Muscle layer of colon (tissue), 2 donors: ENCODE data around the gene RAPH1.

ENCODE experiments used
- H3K27ac ChIP-seq: one replicate; pipeline ENCODE4 v1.7.0; 2013; ENCODE audit warnings: low read depth, mild to moderate bottlenecking, low read length, moderate library complexity
- H3K27me3 ChIP-seq, 2 donors: one replicate each; pipeline ENCODE4 v1.7.0; 2013; ENCODE audit warnings: low read length in 2 of 2, mild to moderate bottlenecking in 2 of 2; ENCODE audit not compliant: insufficient read depth in 2 of 2, control insufficient read depth in 1 of 2
- H3K36me3 ChIP-seq: one replicate; pipeline ENCODE4 v1.7.0; 2013; ENCODE audit warnings: mild to moderate bottlenecking, low read length; ENCODE audit not compliant: insufficient read depth
- H3K4me1 ChIP-seq: one replicate; pipeline ENCODE4 v1.7.0; 2013; ENCODE audit warnings: mild to moderate bottlenecking, low read length; ENCODE audit not compliant: insufficient read depth
- H3K4me3 ChIP-seq, 2 donors: one replicate each; pipeline ENCODE4 v1.7.0; 2013; ENCODE audit warnings: low read length in 2 of 2, low read depth in 1 of 2, mild to moderate bottlenecking in 1 of 2, moderate library complexity in 1 of 2
- H3K9ac ChIP-seq: one replicate; pipeline ENCODE4 v1.7.0; 2013; ENCODE audit warnings: low read length
- H3K9me3 ChIP-seq: one replicate; pipeline ENCODE4 v1.7.0; 2013; ENCODE audit warnings: mild to moderate bottlenecking, low read length
- donor health status: abdominal sarcoma.
- donor health status: Adenocarcinoma of cecum.

Gene RAPH1

DNA sequence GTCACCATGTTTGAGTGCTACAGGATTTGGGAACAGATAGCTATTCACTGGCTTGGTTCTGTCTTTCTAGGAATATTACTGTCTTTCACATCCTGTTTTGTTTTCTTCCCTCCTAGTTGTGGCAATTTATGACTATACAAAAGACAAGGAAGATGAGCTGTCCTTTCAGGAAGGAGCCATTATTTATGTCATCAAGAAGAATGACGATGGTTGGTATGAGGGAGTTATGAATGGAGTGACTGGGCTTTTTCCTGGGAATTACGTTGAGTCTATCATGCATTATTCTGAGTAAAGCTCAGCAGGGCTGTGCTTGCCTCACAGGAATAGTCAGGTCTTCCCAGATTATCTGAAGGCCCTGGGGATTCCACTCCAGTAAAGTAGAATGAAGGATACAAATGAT lies 108.0 kb downstream of the RAPH1 start:
- Histone ChIP-seq H3K4me3 (no peak overlapping the region), H3K9me3 (no peaks in the 10 kb centered on the region), H3K27ac (no peak overlapping the region), H3K9ac (no peak overlapping the region), H3K4me1 (no peaks in the 10 kb centered on the region), H3K36me3 (peaks cover 12% of the 10 kb centered on the region), H3K27me3 (no peaks in the 10 kb centered on the region)

DNA sequence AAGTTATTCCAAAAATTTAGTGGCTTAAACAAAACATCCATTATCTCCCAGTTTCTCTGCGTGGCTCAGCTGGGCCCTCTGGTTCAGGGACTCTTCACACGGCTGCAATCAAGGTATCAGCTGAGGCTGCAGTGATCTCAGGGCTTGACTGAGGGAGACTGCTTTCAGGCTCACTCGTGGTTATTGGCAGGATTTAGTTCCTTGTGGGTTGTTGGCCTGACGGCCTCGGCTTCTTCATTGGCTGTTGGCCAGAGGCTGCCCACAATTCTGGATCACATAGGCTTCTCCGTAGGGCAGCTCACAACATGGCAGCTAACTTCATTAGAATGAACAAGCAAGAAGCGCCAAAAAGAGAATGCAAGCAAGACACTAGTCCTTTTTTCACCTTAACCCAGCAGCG lies 116.8 kb downstream of the RAPH1 start:
- no peaks in the 10 kb centered on the region for H3K4me1 ChIP-seq
- no peak overlapping the region for H3K27ac ChIP-seq
- peaks cover 20% of the 10 kb centered on the region for H3K36me3 ChIP-seq
- no peak overlapping the region for H3K4me3 ChIP-seq
- no peak overlapping the region for H3K9ac ChIP-seq
- no peaks in the 10 kb centered on the region for H3K9me3 ChIP-seq
- no peaks in the 10 kb centered on the region for H3K27me3 ChIP-seq

DNA sequence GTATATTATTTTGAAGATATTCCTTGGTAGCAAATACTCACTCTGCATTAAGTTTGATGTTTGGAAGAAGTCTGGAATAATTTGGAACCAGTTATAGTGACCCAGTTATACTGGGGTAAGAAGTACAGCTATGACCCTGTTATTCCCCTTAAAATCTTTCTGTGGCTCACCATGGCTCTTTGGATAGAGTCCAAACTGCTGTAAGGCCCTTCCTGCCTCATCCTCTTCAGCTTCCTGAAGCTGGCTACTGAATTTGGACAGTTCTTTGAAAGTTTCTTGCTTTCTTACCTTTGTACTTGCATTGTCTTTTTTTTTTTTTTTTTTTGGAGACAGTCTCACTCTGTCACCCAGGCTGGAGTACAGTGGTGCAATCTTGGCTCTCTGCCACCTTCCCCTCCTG lies 121.3 kb downstream of the RAPH1 start:
- H3K27me3 ChIP-seq, result no peaks in the 10 kb centered on the region
- no peak overlapping the region for H3K9ac ChIP-seq
- no peaks in the 10 kb centered on the region for H3K4me1 ChIP-seq
- peaks cover 20% of the 10 kb centered on the region for H3K36me3 ChIP-seq
- H3K4me3 ChIP-seq, result no peak overlapping the region
- H3K9me3 ChIP-seq, result no peaks in the 10 kb centered on the region
- no peak overlapping the region for H3K27ac ChIP-seq

DNA sequence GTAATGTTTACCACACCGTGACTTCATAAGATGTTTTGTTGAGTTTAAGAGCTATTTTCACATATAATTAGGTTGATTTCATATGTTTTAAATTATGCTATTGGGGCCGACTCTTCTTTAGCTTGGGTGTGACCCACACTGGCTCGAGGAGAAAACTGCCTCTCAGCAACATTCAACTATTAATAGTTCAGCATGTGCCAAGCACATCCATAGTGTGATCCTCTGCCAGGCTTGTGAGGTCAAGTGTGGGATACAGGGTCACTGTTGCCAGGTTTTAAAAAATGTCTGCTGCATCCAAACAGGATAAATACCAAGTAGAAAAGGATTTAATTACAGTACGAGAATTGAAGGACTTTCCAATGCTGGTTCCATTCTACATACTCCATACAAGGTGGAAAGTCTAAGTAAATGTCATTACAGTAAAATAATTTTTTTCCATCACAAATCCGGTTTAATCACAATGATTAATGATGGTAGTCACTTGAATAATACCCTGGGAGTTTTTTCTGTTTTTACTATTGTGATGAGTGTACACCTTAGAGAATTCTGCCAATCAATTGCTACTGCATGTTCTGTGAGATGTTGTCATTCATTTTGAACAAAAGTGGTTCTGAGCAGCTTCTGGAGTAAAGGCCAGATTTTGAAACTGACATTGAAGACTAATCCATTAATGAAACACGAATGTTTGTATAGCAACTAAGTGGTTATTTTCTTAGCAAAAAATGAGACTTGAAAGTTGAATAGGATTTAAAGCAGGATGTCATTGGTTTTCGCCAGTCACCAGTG lies 122.4 kb downstream of the RAPH1 start:
- no peaks in the 10 kb centered on the region for H3K4me1 ChIP-seq
- no peak overlapping the region for H3K9ac ChIP-seq
- no peaks in the 10 kb centered on the region for H3K27me3 ChIP-seq
- H3K4me3 ChIP-seq, result no peak overlapping the region
- no peaks in the 10 kb centered on the region for H3K9me3 ChIP-seq
- H3K27ac ChIP-seq, result no peak overlapping the region
- H3K36me3 ChIP-seq, result peaks cover 10% of the 10 kb centered on the region

DNA sequence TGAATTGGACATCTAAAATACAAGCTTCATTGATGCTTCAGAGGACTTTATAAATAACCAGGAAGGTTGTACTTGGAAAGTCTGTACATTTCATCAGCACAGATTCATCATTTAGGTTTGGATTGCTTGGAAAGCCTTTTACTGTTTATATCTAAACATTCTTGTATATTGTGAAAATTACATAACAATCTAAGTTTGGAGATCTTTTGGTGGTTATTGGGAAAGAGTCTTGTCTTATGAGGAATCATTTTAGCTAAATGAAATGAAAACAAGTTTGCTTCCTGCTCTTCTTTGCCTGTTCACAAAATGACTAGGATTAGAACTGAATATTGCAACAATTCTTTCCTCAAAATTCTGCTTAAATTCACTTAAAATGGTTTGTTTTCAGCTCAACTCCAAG lies 127.6 kb downstream of the RAPH1 start:
- H3K9me3 ChIP-seq, result no peaks in the 10 kb centered on the region
- H3K4me3 ChIP-seq, result no peak overlapping the region
- no peaks in the 10 kb centered on the region for H3K4me1 ChIP-seq
- no peak overlapping the region for H3K27ac ChIP-seq
- H3K36me3 ChIP-seq, result peaks cover 14% of the 10 kb centered on the region
- H3K27me3 ChIP-seq, result no peaks in the 10 kb centered on the region
- H3K9ac ChIP-seq, result no peak overlapping the region

DNA sequence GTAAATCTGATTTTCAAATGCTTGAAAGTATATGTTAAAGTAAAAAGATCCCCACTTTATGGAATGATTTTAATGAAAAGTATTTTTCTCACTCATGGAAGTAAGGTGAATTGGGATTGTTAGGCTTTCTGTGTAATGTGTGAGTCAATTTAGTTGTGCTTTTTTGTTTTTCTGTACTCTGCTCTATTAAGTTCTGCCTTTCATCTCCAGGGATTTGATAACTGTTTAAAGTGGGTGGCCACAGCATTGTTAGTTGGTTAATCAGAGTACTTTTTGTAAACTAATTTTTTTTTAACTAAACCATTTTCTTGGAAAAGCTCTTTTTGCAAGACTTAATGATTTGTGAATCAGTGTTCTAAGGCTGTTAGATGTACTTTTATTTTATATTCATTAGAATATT lies 130.1 kb downstream of the RAPH1 start:
- Histone ChIP-seq H3K9ac (no peak overlapping the region), H3K27me3 (no peaks in the 10 kb centered on the region), H3K4me1 (no peaks in the 10 kb centered on the region), H3K36me3 (peaks cover 9% of the 10 kb centered on the region), H3K9me3 (no peaks in the 10 kb centered on the region), H3K4me3 (no peak overlapping the region), H3K27ac (no peak overlapping the region)

DNA sequence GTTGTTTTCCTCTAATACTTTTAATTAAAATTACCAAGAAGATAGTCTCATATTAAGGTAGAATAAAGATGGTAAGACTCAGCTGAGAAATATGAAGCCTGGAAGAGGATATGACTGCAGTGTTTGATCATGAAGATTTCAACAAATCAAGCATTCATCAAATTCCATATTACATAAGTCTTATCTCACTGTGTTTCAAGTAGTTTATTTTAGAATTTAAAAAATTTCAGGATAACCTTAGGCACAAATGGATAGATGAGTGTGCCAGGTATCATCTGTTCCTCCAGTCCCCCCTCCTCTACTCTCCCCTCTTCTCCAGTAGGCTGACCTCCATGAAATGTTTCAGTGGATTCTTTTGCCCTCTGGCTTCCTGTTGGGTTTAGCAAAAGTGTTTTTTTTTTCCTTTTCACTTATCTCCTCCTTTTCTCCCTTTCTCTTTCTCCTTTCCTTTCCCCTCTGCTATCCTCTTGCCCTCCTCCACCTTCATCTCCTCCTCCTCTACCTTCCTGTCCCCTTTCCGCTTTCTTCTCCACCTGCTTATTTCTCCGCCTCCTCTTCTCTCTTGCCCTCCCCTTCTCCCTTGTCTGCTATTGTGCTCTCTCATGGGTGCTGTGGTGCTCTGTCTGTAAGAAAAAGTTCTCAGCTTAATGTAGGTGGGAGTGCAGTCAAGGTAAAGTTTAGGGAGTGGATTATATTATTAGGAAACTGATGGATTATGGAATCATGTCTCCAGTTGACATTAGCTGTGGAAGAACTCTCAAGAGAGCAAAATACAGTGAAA lies 134.1 kb downstream of the RAPH1 start:
- Histone ChIP-seq H3K9me3 (no peaks in the 10 kb centered on the region), H3K9ac (no peak overlapping the region), H3K4me1 (peaks cover 4% of the 10 kb centered on the region), H3K27me3 (no peaks in the 10 kb centered on the region), H3K4me3 (no peak overlapping the region), H3K36me3 (no peaks in the 10 kb centered on the region), H3K27ac (no peak overlapping the region)

DNA sequence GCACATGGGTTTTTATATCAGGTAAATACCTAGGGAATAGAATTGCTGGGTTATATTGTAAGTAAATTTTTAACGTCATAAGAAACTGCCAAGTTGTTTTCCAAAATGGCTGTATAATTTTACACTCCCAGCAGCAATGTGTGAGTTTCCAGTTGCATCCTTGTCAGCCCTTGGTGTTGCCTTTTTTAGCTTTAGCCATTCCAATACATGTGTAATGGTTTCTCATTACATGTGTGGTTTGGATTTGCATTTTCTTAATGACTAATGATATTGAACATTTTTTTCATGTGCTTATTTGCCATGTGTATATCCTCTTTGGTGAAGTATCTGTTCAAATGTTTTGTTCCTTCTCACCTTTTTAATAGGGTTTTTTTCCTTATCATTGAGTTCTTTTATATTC lies 136.1 kb downstream of the RAPH1 start:
- no peak overlapping the region for H3K9ac ChIP-seq
- H3K36me3 ChIP-seq, result no peaks in the 10 kb centered on the region
- H3K27me3 ChIP-seq, result no peaks in the 10 kb centered on the region
- H3K4me1 ChIP-seq, result peaks cover 15% of the 10 kb centered on the region
- no peak overlapping the region for H3K27ac ChIP-seq
- H3K9me3 ChIP-seq, result no peaks in the 10 kb centered on the region
- H3K4me3 ChIP-seq, result no peak overlapping the region

DNA sequence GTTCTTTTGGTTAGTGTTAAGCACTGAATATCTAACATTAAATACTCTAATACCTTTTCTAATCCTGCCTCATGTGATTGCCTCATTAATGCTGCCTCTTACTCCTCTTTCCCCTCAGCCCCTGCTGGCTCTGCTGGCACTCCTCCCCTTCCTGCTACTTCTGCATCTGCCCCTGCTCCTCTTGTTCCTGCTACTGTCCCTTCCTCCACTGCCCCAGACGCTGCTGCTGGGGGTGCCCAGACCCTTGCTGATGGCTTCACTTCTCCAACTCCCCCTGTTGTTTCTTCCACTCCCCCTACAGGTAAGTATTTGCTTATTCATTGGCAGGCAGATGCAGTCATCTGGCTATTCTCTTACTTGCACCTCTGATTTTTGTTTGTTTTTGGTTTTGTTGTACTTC lies 138.4 kb downstream of the RAPH1 start:
- Histone ChIP-seq H3K4me1 (peaks cover 15% of the 10 kb centered on the region), H3K36me3 (no peaks in the 10 kb centered on the region), H3K27ac (no peak overlapping the region), H3K27me3 (no peaks in the 10 kb centered on the region), H3K4me3 (no peak overlapping the region), H3K9me3 (no peaks in the 10 kb centered on the region), H3K9ac (no peak overlapping the region)

DNA sequence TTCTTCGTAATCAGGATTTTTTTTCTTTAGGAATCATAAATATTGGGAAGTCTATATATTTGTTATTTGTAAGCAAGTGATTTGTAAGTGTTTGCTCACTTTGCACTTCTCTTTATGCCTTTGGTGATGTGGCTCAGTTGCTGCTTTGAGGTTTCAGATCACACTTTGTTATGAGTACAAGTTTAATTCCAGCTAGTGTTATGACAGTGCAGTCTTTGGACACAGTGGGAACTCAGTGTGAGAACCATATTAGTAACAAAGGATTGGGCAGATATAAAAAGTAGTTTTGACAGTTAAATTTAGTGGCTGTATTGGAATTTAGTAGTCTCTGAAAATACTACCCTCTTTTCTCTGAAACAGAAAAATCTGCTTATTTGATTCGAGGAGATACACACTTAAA lies 139.2 kb downstream of the RAPH1 start:
- H3K9ac ChIP-seq, result no peak overlapping the region
- no peaks in the 10 kb centered on the region for H3K27me3 ChIP-seq
- H3K36me3 ChIP-seq, result no peaks in the 10 kb centered on the region
- no peak overlapping the region for H3K4me3 ChIP-seq
- H3K27ac ChIP-seq, result no peak overlapping the region
- peaks cover 15% of the 10 kb centered on the region for H3K4me1 ChIP-seq
- no peaks in the 10 kb centered on the region for H3K9me3 ChIP-seq

DNA sequence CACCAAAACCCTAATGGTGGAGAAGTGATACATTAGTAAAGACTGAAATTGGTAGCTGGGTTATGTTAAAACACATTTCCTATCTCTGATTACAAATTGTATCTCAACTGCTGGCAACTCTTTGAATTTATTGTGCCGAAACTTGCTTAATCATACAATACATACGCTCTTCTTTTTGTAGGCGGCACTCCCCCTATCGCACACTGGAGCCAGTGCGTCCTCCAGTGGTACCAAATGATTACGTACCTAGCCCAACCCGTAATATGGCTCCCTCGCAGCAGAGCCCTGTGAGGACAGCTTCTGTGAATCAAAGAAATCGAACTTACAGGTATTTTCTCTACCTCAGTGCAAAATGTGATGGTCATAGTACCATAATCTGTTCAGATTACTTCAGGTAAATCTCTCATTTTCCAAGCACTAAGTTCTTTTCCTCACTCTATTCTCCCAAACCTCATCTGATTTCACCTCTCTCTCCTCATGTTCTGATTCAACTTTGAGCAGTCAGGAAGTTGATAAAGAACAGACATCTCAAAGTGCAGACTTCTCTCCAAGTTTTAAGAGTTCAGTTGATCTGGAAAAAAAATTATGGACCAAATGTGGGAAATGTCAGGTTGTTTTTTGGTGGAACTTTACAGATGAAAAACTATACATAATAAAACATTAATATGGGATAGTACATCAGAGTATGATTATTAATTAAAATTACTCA lies 140.4 kb downstream of the RAPH1 start:
- H3K4me1 ChIP-seq, result peaks cover 15% of the 10 kb centered on the region
- no peaks in the 10 kb centered on the region for H3K36me3 ChIP-seq
- no peak overlapping the region for H3K4me3 ChIP-seq
- no peak overlapping the region for H3K9ac ChIP-seq
- H3K27me3 ChIP-seq, result no peaks in the 10 kb centered on the region
- no peak overlapping the region for H3K27ac ChIP-seq
- H3K9me3 ChIP-seq, result no peaks in the 10 kb centered on the region
